GM23338 (cell line): ENCODE data around the gene CRHR1.

Source experiments
- EZH2 ChIP-seq: fragments of 200-600 bp; sonication (generic); IDR thresholded peaks from one replicate; pipeline ENCODE4 v1.8.0; 2017; ENCODE audit warnings: antibody characterized with exemption, mild to moderate bottlenecking, low read depth; ENCODE audit not compliant: unreplicated experiment
- EZH2phosphoT487 ChIP-seq: fragments of 200-600 bp; sonication (generic); IDR thresholded peaks from one replicate; pipeline ENCODE4 v1.8.1; 2018; ENCODE audit warnings: antibody characterized with exemption; ENCODE audit not compliant: unreplicated experiment
- JUNB ChIP-seq: IDR thresholded peaks from one replicate; pipeline ENCODE4 v1.6.1; 2016; ENCODE audit warnings: antibody characterized with exemption; ENCODE audit not compliant: unreplicated experiment
- NANOG ChIP-seq: IDR thresholded peaks from 2 replicates; pipeline ENCODE4 v1.6.1; 2016; ENCODE audit warnings: antibody characterized with exemption, borderline replicate concordance
- POLR2AphosphoS5 ChIP-seq: IDR thresholded peaks from 2 replicates; pipeline ENCODE4 v1.6.1; 2016; ENCODE audit warnings: antibody characterized with exemption, low read depth
- REST ChIP-seq: IDR thresholded peaks from one replicate; pipeline ENCODE4 v1.6.1; 2018; ENCODE audit warnings: antibody characterized with exemption; ENCODE audit not compliant: unreplicated experiment
- ZNF114 ChIP-seq: fragments of 250-450 bp; sonication (Bioruptor Pico); IDR thresholded peaks from 2 replicates; pipeline ENCODE4 v1.5.0; 2020; ENCODE audit warnings: mild to moderate bottlenecking, moderate library complexity
- TF ChIP-seq, protein P1 (sequence below), 2 experiments: fragments of 200-600 bp in 1 of 2; sonication (generic) in 1 of 2; conservative IDR thresholded peaks; 2 replicates each; pipeline versions ENCODE4 v1.5.1 to v1.6.1; 2016 to 2017; ENCODE audit warnings: antibody characterized with exemption in 2 of 2, low read depth in 2 of 2, mild to moderate bottlenecking in 2 of 2, moderate library complexity in 1 of 2

- TF ChIP-seq REST (no peak), EZH2phosphoT487 (no peak), EZH2 (no peak), POLR2AphosphoS5 (no peak), ZNF114 (CRISPR knock-in tag) (no peak), JUNB (no peak), NANOG (no peak)
- TF ChIP-seq, protein P1, sequence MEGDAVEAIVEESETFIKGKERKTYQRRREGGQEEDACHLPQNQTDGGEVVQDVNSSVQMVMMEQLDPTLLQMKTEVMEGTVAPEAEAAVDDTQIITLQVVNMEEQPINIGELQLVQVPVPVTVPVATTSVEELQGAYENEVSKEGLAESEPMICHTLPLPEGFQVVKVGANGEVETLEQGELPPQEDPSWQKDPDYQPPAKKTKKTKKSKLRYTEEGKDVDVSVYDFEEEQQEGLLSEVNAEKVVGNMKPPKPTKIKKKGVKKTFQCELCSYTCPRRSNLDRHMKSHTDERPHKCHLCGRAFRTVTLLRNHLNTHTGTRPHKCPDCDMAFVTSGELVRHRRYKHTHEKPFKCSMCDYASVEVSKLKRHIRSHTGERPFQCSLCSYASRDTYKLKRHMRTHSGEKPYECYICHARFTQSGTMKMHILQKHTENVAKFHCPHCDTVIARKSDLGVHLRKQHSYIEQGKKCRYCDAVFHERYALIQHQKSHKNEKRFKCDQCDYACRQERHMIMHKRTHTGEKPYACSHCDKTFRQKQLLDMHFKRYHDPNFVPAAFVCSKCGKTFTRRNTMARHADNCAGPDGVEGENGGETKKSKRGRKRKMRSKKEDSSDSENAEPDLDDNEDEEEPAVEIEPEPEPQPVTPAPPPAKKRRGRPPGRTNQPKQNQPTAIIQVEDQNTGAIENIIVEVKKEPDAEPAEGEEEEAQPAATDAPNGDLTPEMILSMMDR (conservative IDR thresholded peaks at IDR 0.05; ENCODE audit: low read depth in 2 of 2), result no peak
These were observed 71.7 kb downstream of the CRHR1 start for GRCh38 chr17:45855691-45856336.
